HCT116 (cell line): ENCODE results near the gene SIAH2. TPM values are rescaled to one million over a fixed set of nuclear protein-coding genes. Genes with fewer than 3 reads are reported as not detected.
A peak's percentile ranks its signal among the peaks of the same experiment; 100 is the strongest.

Experiments
- ATAC-seq: fragments of 200-7000 bp; cut with Tn5 transposase; 2 replicates; pipeline ENCODE4 v1.9.1; 2020; ENCODE audit warnings: mild to moderate bottlenecking, moderate library complexity
- BruUV-seq: library from RNA; stranded (reverse); fragments of 400-500 nt; replicated peaks from 2 replicates; lab custom pipeline; 2021; lab: Mats Ljungman, UMichigan
- CTCF ChIA-PET: fragments of 300-600 bp; sonication (Branson Sonifier 250); formaldehyde crosslinking; loops from one replicate; lab custom pipeline; 2021; ENCODE audit warnings: antibody characterized with exemption; lab: Charles Lee
- POLR2A ChIA-PET: fragments of 300-600, 350-600 bp; sonication (Branson Sonifier 250); formaldehyde crosslinking; loops from one replicate; lab custom pipeline; 2021; ENCODE audit warnings: antibody characterized with exemption; lab: Charles Lee
- RAD21 ChIA-PET, 2 experiments: fragments of 300-600 bp; sonication (Branson Sonifier 250); formaldehyde crosslinking; loops; one replicate each; lab custom pipeline; 2023; ENCODE audit warnings: low total read pairs in 2 of 2; ENCODE audit not compliant: uncharacterized antibody in 2 of 2, unreplicated experiment in 2 of 2, low non-redundant PET in 1 of 2; lab: Charles Lee
- DNase-seq: peaks from one replicate; pipeline ENCODE4 v3.0.0-alpha.2; 2010; ENCODE audit warnings: low read depth, low spot score
- H2AFZ ChIP-seq: fragments of 200-600 bp; shearing (Covaris generic), sonication (generic); 2 replicates; pipeline ENCODE4 v1.6.1; 2017; ENCODE audit warnings: low read depth, mixed run types, mixed read lengths, antibody characterized with exemption, low read length; ENCODE audit not compliant: poor library complexity, severe bottlenecking
- H3K27ac ChIP-seq: 2 replicates; pipeline ENCODE4 v1.5.1; 2012; ENCODE audit warnings: low read depth, low read length
- H3K27me3 ChIP-seq: fragments of 200-600 bp; sonication (generic); 2 replicates; pipeline ENCODE4 v1.6.1; 2016; ENCODE audit warnings: mixed run types, low read length, mixed read lengths; ENCODE audit not compliant: insufficient read depth
- H3K36me3 ChIP-seq, 2 experiments: fragments of 200-500 bp in 1 of 2; fragments of 200-600 bp in 1 of 2; sonication (Bioruptor generic) in 1 of 2; sonication (generic) in 1 of 2; 2 replicates each; pipeline versions ENCODE4 v1.5.1 to v1.6.1; 2014 to 2016; ENCODE audit warnings: low read length in 2 of 2, inconsistent platforms in 1 of 2, mixed read lengths in 1 of 2, mixed run types in 1 of 2; ENCODE audit not compliant: insufficient read depth in 2 of 2, control insufficient read depth in 1 of 2
- H3K4me1 ChIP-seq, 2 experiments: fragments of 200-600 bp in 1 of 2; sonication (generic) in 1 of 2; 2 replicates each; pipeline versions ENCODE4 v1.5.1 to v1.6.1; 2012 to 2017; ENCODE audit warnings: low read length in 2 of 2, inconsistent platforms in 1 of 2, mild to moderate bottlenecking in 1 of 2, mixed read lengths in 1 of 2, mixed run types in 1 of 2, moderate library complexity in 1 of 2; ENCODE audit not compliant: insufficient read depth in 2 of 2, control insufficient read depth in 1 of 2
- H3K4me2 ChIP-seq: fragments of 200-600 bp; sonication (generic); 2 replicates; pipeline ENCODE4 v1.6.1; 2017; ENCODE audit warnings: mixed run types, low read length, mixed read lengths
- H3K4me3 ChIP-seq, 2 experiments: fragments of 200-600 bp in 1 of 2; sonication (generic) in 1 of 2; replicated peaks in 1 of 2; 2 replicates each; pipeline ENCODE4 v1.5.1; 2011 to 2016; ENCODE audit warnings: low read length in 2 of 2, control low read depth in 1 of 2, low read depth in 1 of 2, mild to moderate bottlenecking in 1 of 2, mixed read lengths in 1 of 2, mixed run types in 1 of 2
- H3K79me2 ChIP-seq: fragments of 200-600 bp; sonication (generic); 2 replicates; pipeline ENCODE4 v1.6.1; 2017; ENCODE audit warnings: mild to moderate bottlenecking, mixed run types, low read length, moderate library complexity, mixed read lengths; ENCODE audit not compliant: insufficient read depth
- H3K9ac ChIP-seq: fragments of 200-600 bp; sonication (generic); 2 replicates; pipeline ENCODE4 v1.6.1; 2016; ENCODE audit warnings: low read length, mixed read lengths
- H3K9me2 ChIP-seq: fragments of 200-600 bp; sonication (generic), shearing (Covaris generic); 2 replicates; pipeline ENCODE4 v1.6.1; 2017; ENCODE audit warnings: mixed run types, mild to moderate bottlenecking, moderate library complexity; ENCODE audit not compliant: insufficient read depth
- H3K9me3 ChIP-seq, 2 experiments: fragments of 200-500 bp in 1 of 2; fragments of 200-600 bp in 1 of 2; sonication (Bioruptor generic) in 1 of 2; sonication (generic) in 1 of 2; 2 replicates each; pipeline ENCODE4 v1.6.1; 2014 to 2017; ENCODE audit warnings: low read length in 2 of 2, mixed read lengths in 2 of 2, inconsistent platforms in 1 of 2, low read depth in 1 of 2, mild to moderate bottlenecking in 1 of 2, mixed run types in 1 of 2, moderate library complexity in 1 of 2; ENCODE audit not compliant: control insufficient read depth in 1 of 2, insufficient read depth in 1 of 2
- H4K20me1 ChIP-seq: fragments of 200-600 bp; sonication (generic), shearing (Covaris generic); 2 replicates; pipeline ENCODE4 v1.6.1; 2017; ENCODE audit warnings: mixed run types, mild to moderate bottlenecking, moderate library complexity; ENCODE audit not compliant: insufficient read depth
- ATF3 ChIP-seq: IDR thresholded peaks from 2 replicates; pipeline ENCODE4 v1.6.1; 2012
- CEBPB ChIP-seq: IDR thresholded peaks from 2 replicates; pipeline ENCODE4 v1.6.1; 2012; ENCODE audit warnings: low read depth
- SP1 ChIP-seq: IDR thresholded peaks from 2 replicates; pipeline ENCODE4 v1.6.1; 2012; ENCODE audit warnings: low read depth
- YY1 ChIP-seq: IDR thresholded peaks from 2 replicates; pipeline ENCODE4 v1.6.1; 2011; ENCODE audit warnings: low read length, low read depth, moderate library complexity, mild to moderate bottlenecking; ENCODE audit not compliant: insufficient replicate concordance; ENCODE audit errors: extremely low read depth
- ZBTB33 ChIP-seq: IDR thresholded peaks from 2 replicates; pipeline ENCODE4 v1.6.1; 2011; ENCODE audit warnings: mild to moderate bottlenecking, low read length, moderate library complexity; ENCODE audit not compliant: insufficient replicate concordance; ENCODE audit errors: extremely low read depth
- intact Hi-C: fragments of 100-400 bp; cut with micrococcal nuclease; formaldehyde crosslinking; loops from 2 replicates; pipeline ENCODE4 v1.10.0; 2022
- total RNA-seq: library from RNA; stranded (reverse); gene quantifications from one replicate; pipeline ENCODE4 v1.2.1, GENCODE V29; 2021; ENCODE audit not compliant: unreplicated experiment

The SIAH2 gene
- total RNA-seq, 1 experiment from 2014 or later, result 39.9 TPM

GRCh38 chr3:150699068-150699639 is 63.8 kb downstream of the SIAH2 start:
- ChIA-PET RAD21 (no interaction called here), POLR2A (no interaction called here), CTCF (no interaction called here)
- Histone ChIP-seq H3K4me3 (no peak overlapping the region), H4K20me1 (no peaks in the 10 kb centered on the region), H3K36me3 (no peaks in the 10 kb centered on the region), H3K4me1 (peaks cover 0 to 15% of the 10 kb centered on the region in 2 experiments; a peak in 3 of 4 replicates), H2AFZ (no peak overlapping the region), H3K4me2 (0 out of 2 replicates have a peak overlapping the region, but pooled peaks have one; percentile 16), H3K79me2 (no peaks in the 10 kb centered on the region), H3K27me3 (no peaks in the 10 kb centered on the region), H3K27ac (no peak overlapping the region), H3K9me2 (no peaks in the 10 kb centered on the region), H3K9ac (no peak overlapping the region), H3K9me3 (no peaks in the 10 kb centered on the region)
- intact Hi-C loops, result no loop called here
- ATAC-seq, result no peak
- BruUV-seq, result no TSS peak
- DNase-seq, result no peak
- 0 out of 2 replicates have a peak, but pooled peaks have one; percentile 15 for TF ChIP-seq SP1
- TF ChIP-seq CEBPB, result no peak

GRCh38 chr3:150697646-150698045 is 65.3 kb downstream of the SIAH2 start:
- no peaks in the 10 kb centered on the region for H3K27me3 ChIP-seq
- H4K20me1 ChIP-seq, result no peaks in the 10 kb centered on the region
- no TSS peak for BruUV-seq
- H3K9me3 ChIP-seq, result no peaks in the 10 kb centered on the region
- H3K9me2 ChIP-seq, result no peaks in the 10 kb centered on the region
- intact Hi-C loops, result no loop called here
- no peak overlapping the region for H3K4me2 ChIP-seq
- TF ChIP-seq YY1 (no peak), ZBTB33 (no peak), ATF3 (no peak)
- TF ChIP-seq, all 23 proteins: peak for 0
- peaks cover 0 to 7% of the 10 kb centered on the region in 2 experiments; a peak in 3 of 4 replicates for H3K4me1 ChIP-seq
- no peaks in the 10 kb centered on the region for H3K79me2 ChIP-seq
- no peak overlapping the region for H3K27ac ChIP-seq
- no peak overlapping the region for H3K9ac ChIP-seq
- no peaks in the 10 kb centered on the region for H3K36me3 ChIP-seq
- H3K4me3 ChIP-seq, result no peak overlapping the region
- ChIA-PET CTCF (no interaction called here), RAD21 (no interaction called here), POLR2A (no interaction called here)
- H2AFZ ChIP-seq, result peak overlapping the region; percentile 44
- DNase-seq (no peak), ATAC-seq (no peak)
